Left ventricle myocardium superior (tissue), 1 donor: ENCODE results near the gene RASSF5. TPM values are rescaled to one million over a fixed set of nuclear protein-coding genes. Genes with fewer than 3 reads are reported as not detected.
A peak's percentile ranks its signal among the peaks of the same experiment; 100 is the strongest.
"Not testable (repeated sequence)": the region's sequence is repeated elsewhere in the genome, so short reads cannot be mapped to it uniquely, and the experiment has no call there.

Experiments
- ATAC-seq: fragments of 200-7000 bp; cut with Tn5 transposase; one replicate; pipeline ENCODE4 v1.9.1; 2020; ENCODE audit warnings: mild to moderate bottlenecking, moderate library complexity
- DNase-seq: peaks from one replicate; pipeline ENCODE4 v3.0.0-alpha.2; 2020
- intact Hi-C: fragments of 100-400 bp; cut with micrococcal nuclease; formaldehyde crosslinking; loops from one replicate; pipeline ENCODE4 v1.11.0; 2022
- total RNA-seq: library from RNA; stranded (reverse); fragmentation: NEBNext Ultra II Directional; extraction: Animal tissue kit (Norgen Biotek cat#: 25700); gene quantifications from one replicate; pipeline ENCODE4 v1.2.1, GENCODE V29; 2021
- donor health status: DM: no; HTN: yes; CAD: no; lungs with severe emphysema.

RASSF5 gene
- total RNA-seq, 1 donor from 2014 or later: 4.2 TPM

- DNase-seq: no peak
- intact Hi-C loops: loop anchor here (10.0 kb wide), 1 partner anchor 651 kb away; no protein-coding TSS in a partner anchor
- ATAC-seq: no peak
Observed at GRCh38 chr1:206575894-206576737, 68.8 kb downstream of the RASSF5 start.

- intact Hi-C loops: loop anchor here (10.0 kb wide), 1 partner anchor 653 kb away; no protein-coding TSS in a partner anchor
- ATAC-seq: no peak
- DNase-seq: no peak
Observed at GRCh38 chr1:206577626-206578025, 70.3 kb downstream of the RASSF5 start.

GRCh38 chr1:206578068-206578977 is 71.0 kb downstream of the RASSF5 start:
- intact Hi-C loops: loop anchor here (10.0 kb wide), 1 partner anchor 654 kb away; no protein-coding TSS in a partner anchor
- DNase-seq (no peak), ATAC-seq (no peak)

- ATAC-seq: peak; percentile 9
- intact Hi-C loops: loop anchor here (10.0 kb wide), 1 partner anchor 654 kb away; no protein-coding TSS in a partner anchor
- DNase-seq: no peak
Observed at GRCh38 chr1:206578978-206579374, 71.6 kb downstream of the RASSF5 start.

GRCh38 chr1:206579747-206580437 is 72.6 kb downstream of the RASSF5 start:
- intact Hi-C loops: loop anchor here (10.0 kb wide), 1 partner anchor 655 kb away; no protein-coding TSS in a partner anchor
- DNase-seq: peak; percentile 77
- ATAC-seq: peak; percentile 81

- no peak for DNase-seq
- no peak for ATAC-seq
- intact Hi-C loops: no loop called here
Observed at GRCh38 chr1:206580438-206581113, 73.2 kb downstream of the RASSF5 start.

GRCh38 chr1:206581114-206581497 is 73.8 kb downstream of the RASSF5 start:
- DNase-seq, ATAC-seq, intact Hi-C loops: not testable (repeated sequence)

- ATAC-seq: no peak
- DNase-seq: no peak
- intact Hi-C loops: no loop called here
Observed at GRCh38 chr1:206581571-206581981, 74.2 kb downstream of the RASSF5 start.

GRCh38 chr1:206582537-206582936 is 75.2 kb downstream of the RASSF5 start:
- no peak for DNase-seq
- no peak for ATAC-seq
- intact Hi-C loops: no loop called here

GRCh38 chr1:206582971-206583706 is 75.8 kb downstream of the RASSF5 start:
- ATAC-seq (no peak), DNase-seq (no peak)
- intact Hi-C loops: no loop called here

- ATAC-seq (peak; percentile 59), DNase-seq (peak; percentile 83)
- intact Hi-C loops: loop anchor here (2.0 kb wide), 2 partner anchors 39 to 93 kb away; no protein-coding TSS in a partner anchor
Observed at GRCh38 chr1:206583707-206584648, 76.6 kb downstream of the RASSF5 start.

GRCh38 chr1:206584683-206585082 is 77.4 kb downstream of the RASSF5 start:
- DNase-seq (no peak), ATAC-seq (no peak)
- intact Hi-C loops: loop anchor here (2.0 kb wide), 2 partner anchors 40 to 94 kb away; no protein-coding TSS in a partner anchor

GRCh38 chr1:206586501-206587445 is 79.4 kb downstream of the RASSF5 start:
- ATAC-seq: no peak
- no peak for DNase-seq
- intact Hi-C loops: no loop called here

GRCh38 chr1:206587904-206588303 is 80.6 kb downstream of the RASSF5 start:
- intact Hi-C loops: no loop called here
- DNase-seq (no peak), ATAC-seq (no peak)

GRCh38 chr1:206588492-206588891 is 81.2 kb downstream of the RASSF5 start:
- DNase-seq (no peak), ATAC-seq (no peak)
- intact Hi-C loops: no loop called here

- intact Hi-C loops: no loop called here
- ATAC-seq: peak; percentile 85
- DNase-seq: peak; percentile 49
Observed at GRCh38 chr1:206589206-206589605, 81.9 kb downstream of the RASSF5 start.
